ENCODE results near the gene BCL7A.

Gene BCL7A

GRCh38 chr12:122001466-122002209 lies 20.0 kb upstream of the BCL7A start:
- POLR2A ChIA-PET (ENCODE audit: low non-redundant PET), result interaction anchor here (0.6 kb wide), 1 partner anchor 214 kb away, joined by 3 read pairs; no protein-coding TSS in a partner anchor
- peak; percentile 89 for DNase-seq (ENCODE audit: low spot score)
- TF ChIP-seq CTCF (conservative IDR thresholded peaks at IDR 0.05; ENCODE audit: low read depth), result no peak
- CTCF ChIA-PET, result no interaction called here
- peak overlapping the region; percentile 81 for H3K27ac ChIP-seq

DNA sequence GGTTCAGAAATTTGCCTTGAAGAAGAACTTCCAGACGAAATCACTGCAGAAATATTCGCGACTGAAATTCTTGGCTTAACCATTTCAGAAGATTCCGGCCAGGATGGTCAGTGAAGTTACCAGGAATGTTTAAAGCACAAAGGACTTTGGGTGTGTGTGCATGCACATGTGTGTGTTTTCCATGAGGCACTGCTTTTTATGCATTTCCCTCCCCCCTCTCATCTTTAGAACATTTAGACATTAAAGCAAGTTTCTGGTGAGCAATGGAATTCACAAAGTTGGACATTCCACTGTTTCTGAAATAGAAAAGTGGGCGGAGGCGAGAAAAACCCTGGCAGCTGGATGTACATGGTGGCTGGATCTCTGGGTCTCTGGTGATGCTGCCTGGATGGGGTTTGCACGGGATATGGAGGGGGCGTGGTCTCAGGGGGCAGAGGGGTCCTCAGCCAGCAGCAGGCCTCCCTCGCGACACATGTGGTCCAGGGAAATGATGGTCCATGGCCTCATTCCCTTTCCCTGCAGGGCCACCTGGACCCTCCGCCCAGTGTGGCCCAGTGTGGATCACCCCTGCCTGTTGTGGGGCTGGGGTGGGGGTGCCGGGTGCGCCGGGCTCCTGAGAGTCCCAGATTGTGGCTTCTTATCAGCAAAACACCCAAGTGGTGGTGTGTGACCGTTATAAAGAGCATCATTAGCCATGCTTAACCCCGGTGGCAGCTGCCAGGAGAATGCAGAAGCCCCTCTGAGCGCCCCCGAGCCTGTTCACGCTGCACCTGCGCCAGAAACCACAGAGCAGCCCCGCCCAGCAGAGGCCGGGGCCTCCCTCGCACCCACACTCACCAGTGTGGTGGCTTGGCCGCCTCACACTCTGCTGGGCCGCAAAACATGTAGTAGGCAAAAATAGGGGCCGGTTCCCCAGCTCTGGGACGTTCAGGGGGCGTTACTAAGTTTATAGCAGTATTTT lies 17.8 kb upstream of the BCL7A start:
- ChIA-PET POLR2A (ENCODE audit: low non-redundant PET) (interaction anchor here (0.5 to 0.6 kb wide), 2 partner anchors 75 to 85 kb away, joined by 3 to 4 read pairs; no protein-coding TSS in a partner anchor), CTCF (interaction anchor here (0.6 kb wide), 1 partner anchor 273 kb away, joined by 3 read pairs; no protein-coding TSS in a partner anchor)
- H3K27ac ChIP-seq, result 0 out of 2 replicates have a peak overlapping the region, but pooled peaks have one; percentile 2
- no peak for TF ChIP-seq CTCF (conservative IDR thresholded peaks at IDR 0.05; ENCODE audit: low read depth)
- DNase-seq (ENCODE audit: low spot score), result no peak

- ChIA-PET CTCF (interaction anchor here (0.6 kb wide), 1 partner anchor 274 kb away, joined by 3 read pairs; no protein-coding TSS in a partner anchor), POLR2A (ENCODE audit: low non-redundant PET) (interaction anchor here (0.5 to 0.6 kb wide), 2 partner anchors 75 to 84 kb away, joined by 3 to 4 read pairs; no protein-coding TSS in a partner anchor)
- no peak overlapping the region for H3K27ac ChIP-seq
- TF ChIP-seq CTCF (conservative IDR thresholded peaks at IDR 0.05; ENCODE audit: low read depth), result no peak
- no peak for DNase-seq (ENCODE audit: low spot score)
These were observed 17.0 kb upstream of the BCL7A start for GRCh38 chr12:122004633-122005071.

- ChIA-PET POLR2A (ENCODE audit: low non-redundant PET) (no interaction called here), CTCF (no interaction called here)
- TF ChIP-seq CTCF (conservative IDR thresholded peaks at IDR 0.05; ENCODE audit: low read depth), result no peak
- H3K27ac ChIP-seq, result no peak overlapping the region
- no peak for DNase-seq (ENCODE audit: low spot score)
These were observed 16.4 kb upstream of the BCL7A start for GRCh38 chr12:122005252-122005776.

DNA sequence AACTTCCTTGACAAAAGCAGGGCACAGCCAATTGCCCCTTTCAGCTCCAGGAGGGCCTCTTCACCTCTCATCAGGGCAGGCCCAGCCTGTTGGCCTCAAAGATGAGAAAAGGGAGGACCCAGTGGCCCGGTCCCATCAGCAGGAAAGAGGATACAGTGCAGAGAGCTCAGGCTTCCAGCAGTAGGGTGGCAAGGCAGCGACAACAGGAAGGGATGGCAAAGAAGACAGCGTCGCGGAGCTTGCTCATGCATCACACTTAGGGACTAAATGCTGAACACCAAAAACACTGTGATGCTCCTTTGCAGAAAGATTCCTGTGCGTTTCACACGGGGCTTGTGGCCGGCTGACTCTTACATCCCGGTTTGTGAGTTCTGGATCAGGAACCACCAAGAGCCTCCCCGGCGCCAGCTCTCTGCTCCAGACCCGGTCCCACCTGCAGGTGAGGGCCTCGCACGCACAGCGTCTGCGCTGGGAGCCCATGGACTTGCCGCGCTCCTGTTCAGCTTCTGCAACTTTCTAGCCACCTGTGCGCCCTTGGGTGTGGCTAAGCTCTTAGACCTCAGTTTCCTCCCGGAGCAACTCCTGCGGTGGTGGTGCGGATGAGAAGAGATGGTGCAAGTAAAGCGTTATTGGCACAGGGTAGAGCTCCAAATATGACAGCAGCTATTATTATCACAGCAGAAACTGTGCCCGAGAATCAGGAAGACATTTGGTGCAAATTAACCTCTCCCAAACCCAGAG lies 15.3 kb upstream of the BCL7A start:
- POLR2A ChIA-PET (ENCODE audit: low non-redundant PET), result interaction anchor here (0.6 kb wide), 1 partner anchor 73 kb away, joined by 3 read pairs; the partner anchor contains the start of gene MLXIP
- CTCF ChIA-PET, result no interaction called here
- no peak for TF ChIP-seq CTCF (conservative IDR thresholded peaks at IDR 0.05; ENCODE audit: low read depth)
- H3K27ac ChIP-seq, result no peak overlapping the region
- DNase-seq (ENCODE audit: low spot score), result no peak

All from RWPE1 (cell line).